ENCODE measurements around the gene PIP4K2B.

DNA sequence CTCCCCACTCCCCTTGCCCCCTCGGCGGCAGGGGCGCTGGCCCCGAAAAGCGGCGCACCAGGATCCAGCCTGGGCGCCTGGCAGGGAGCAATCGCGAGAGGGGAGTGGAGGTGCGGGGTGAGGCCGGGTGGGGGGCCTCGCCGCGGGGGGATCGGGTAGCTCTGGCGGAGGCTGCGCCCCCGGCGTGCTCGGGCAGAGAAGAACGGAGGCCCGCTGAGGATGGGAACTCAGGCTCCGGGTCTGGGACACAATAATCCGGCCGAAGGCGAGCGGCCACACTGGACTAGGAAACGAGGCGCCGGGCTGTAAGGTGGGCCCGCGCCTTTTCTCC, 50.5 kb downstream of the PIP4K2B start:
- no peak for TF ChIP-seq SUZ12 (IDR thresholded peaks at IDR 0.05; ENCODE audit: extremely low read depth, insufficient read depth, insufficient read length)
- TF ChIP-seq YY1 (IDR thresholded peaks at IDR 0.05; ENCODE audit: insufficient read depth, insufficient read length): no peak
- TF ChIP-seq ZNF274 (IDR thresholded peaks at IDR 0.05; ENCODE audit: low read depth, low read length): no peak
